ENCODE data around the gene NUTM2B.
"Not testable (repeated sequence)": the region's sequence is repeated elsewhere in the genome, so short reads cannot be mapped to it uniquely, and the experiment has no call there.

The NUTM2B gene

GRCh38 chr10:79702927-79703326 is at the start of gene NUTM2B:
Gene NUTM2B, plus strand, starts transcription at chr10:79703227. Its CDS starts 383 bp downstream, at chr10:79703610.
- not testable (repeated sequence) for DNase-seq

GRCh38 chr10:79663287-79663686 is 39.7 kb upstream of the NUTM2B start:
- DNase-seq: not testable (repeated sequence)

- DNase-seq: not testable (repeated sequence)
Observed at GRCh38 chr10:79664686-79665085, 38.3 kb upstream of the NUTM2B start.

GRCh38 chr10:79669248-79669788 is 33.7 kb upstream of the NUTM2B start:
- DNase-seq: not testable (repeated sequence)

GRCh38 chr10:79674878-79675277 is 28.1 kb upstream of the NUTM2B start:
- peak; percentile 68 for DNase-seq

GRCh38 chr10:79683026-79683883 is 19.8 kb upstream of the NUTM2B start:
- DNase-seq: not testable (repeated sequence)

GRCh38 chr10:79683884-79684720 is 18.9 kb upstream of the NUTM2B start:
- DNase-seq: not testable (repeated sequence)

- DNase-seq: not testable (repeated sequence)
Observed at GRCh38 chr10:79685044-79685685, 17.9 kb upstream of the NUTM2B start.

GRCh38 chr10:79686595-79686994 is 16.4 kb upstream of the NUTM2B start:
- DNase-seq: not testable (repeated sequence)

- DNase-seq: not testable (repeated sequence)
Observed at GRCh38 chr10:79687406-79688150, 15.4 kb upstream of the NUTM2B start.

- DNase-seq: not testable (repeated sequence)
Observed at GRCh38 chr10:79688798-79689197, 14.2 kb upstream of the NUTM2B start.

- DNase-seq: not testable (repeated sequence)
Observed at GRCh38 chr10:79696596-79696995, 6.4 kb upstream of the NUTM2B start.

- not testable (repeated sequence) for DNase-seq
Observed at GRCh38 chr10:79697141-79697540, 5.9 kb upstream of the NUTM2B start.

- not testable (repeated sequence) for DNase-seq
Observed at GRCh38 chr10:79700381-79700944, 2.6 kb upstream of the NUTM2B start.

GRCh38 chr10:79707017-79707416 is 4.0 kb downstream of the NUTM2B start:
- DNase-seq: not testable (repeated sequence)

- DNase-seq: not testable (repeated sequence)
Observed at GRCh38 chr10:79714976-79715375, 11.9 kb downstream of the NUTM2B start.

- not testable (repeated sequence) for DNase-seq
Observed at GRCh38 chr10:79716917-79717579, 14.0 kb downstream of the NUTM2B start.

GRCh38 chr10:79720000-79720399 is 17.0 kb downstream of the NUTM2B start:
- DNase-seq: not testable (repeated sequence)

GRCh38 chr10:79726620-79727019 is 23.6 kb downstream of the NUTM2B start:
- peak; percentile 9 for DNase-seq

GRCh38 chr10:79744844-79745243 is 41.8 kb downstream of the NUTM2B start:
- DNase-seq: not testable (repeated sequence)

- not testable (repeated sequence) for DNase-seq
Observed at GRCh38 chr10:79748510-79748909, 45.5 kb downstream of the NUTM2B start.

Measured in HCEC 1CT (cell line).